Ishikawa (cell line): ENCODE measurements around the gene KNTC1.

Experiments
- CEBPB ChIP-seq: IDR thresholded peaks from 2 replicates; pipeline ENCODE4 v1.6.1; 2012
- CREB1 ChIP-seq: IDR thresholded peaks from 2 replicates; pipeline ENCODE4 v1.6.1; 2012; ENCODE audit warnings: low read depth
- EGR1 ChIP-seq: IDR thresholded peaks from 2 replicates; pipeline ENCODE4 v1.6.1; 2012
- EP300 ChIP-seq: IDR thresholded peaks from 2 replicates; pipeline ENCODE4 v1.6.1; 2012; ENCODE audit warnings: borderline replicate concordance
- FOXM1 ChIP-seq: IDR thresholded peaks from 2 replicates; pipeline ENCODE4 v1.6.1; 2012; ENCODE audit warnings: low read depth, borderline replicate concordance
- MAX ChIP-seq: IDR thresholded peaks from 2 replicates; pipeline ENCODE4 v1.6.1; 2012
- NFIC ChIP-seq: IDR thresholded peaks from 2 replicates; pipeline ENCODE4 v1.6.1; 2012
- RAD21 ChIP-seq: IDR thresholded peaks from 2 replicates; pipeline ENCODE4 v1.6.1; 2012; ENCODE audit warnings: low read depth
- REST ChIP-seq: IDR thresholded peaks from 2 replicates; pipeline ENCODE4 v1.6.1; 2012; ENCODE audit warnings: low read depth, mild to moderate bottlenecking
- TAF1 ChIP-seq: IDR thresholded peaks from 2 replicates; pipeline ENCODE4 v1.6.1; 2012; ENCODE audit warnings: low read depth, mild to moderate bottlenecking
- TCF12 ChIP-seq: IDR thresholded peaks from 2 replicates; pipeline ENCODE4 v1.6.1; 2012; ENCODE audit warnings: low read depth
- TEAD4 ChIP-seq: IDR thresholded peaks from 2 replicates; pipeline ENCODE4 v1.6.1; 2012
- USF1 ChIP-seq: IDR thresholded peaks from 2 replicates; pipeline ENCODE4 v1.6.1; 2012
- YY1 ChIP-seq: IDR thresholded peaks from 2 replicates; pipeline ENCODE4 v1.6.1; 2012; ENCODE audit warnings: low read depth
- ZBTB7A ChIP-seq: IDR thresholded peaks from 2 replicates; pipeline ENCODE4 v1.6.1; 2012; ENCODE audit warnings: low read depth

Gene KNTC1

GRCh38 chr12:122515275-122515674, 11.8 kb upstream of the KNTC1 start:
- TF ChIP-seq TAF1 (no peak), CEBPB (no peak), TEAD4 (no peak), RAD21 (no peak), FOXM1 (no peak), CREB1 (no peak), NFIC (no peak), EP300 (no peak), EGR1 (no peak), ZBTB7A (no peak), MAX (no peak), TCF12 (no peak), YY1 (no peak), REST (no peak), USF1 (no peak)

- TF ChIP-seq RAD21 (no peak), YY1 (no peak), TCF12 (no peak), REST (no peak)
Measured at GRCh38 chr12:122516544-122517361, 10.3 kb upstream of the KNTC1 start.

- no peak for TF ChIP-seq ZBTB7A
- no peak for TF ChIP-seq CREB1
- no peak for TF ChIP-seq TAF1
- no peak for TF ChIP-seq USF1
- TF ChIP-seq EGR1 = no peak
- TF ChIP-seq EP300 = no peak
- no peak for TF ChIP-seq REST
Measured at GRCh38 chr12:122517877-122518276, 9.2 kb upstream of the KNTC1 start.

- TF ChIP-seq EP300 (no peak), ZBTB7A (no peak), YY1 (no peak), REST (no peak), TAF1 (no peak), CREB1 (no peak), CEBPB (no peak), TCF12 (no peak), TEAD4 (no peak), RAD21 (no peak), NFIC (no peak), MAX (no peak), USF1 (no peak)
Measured at GRCh38 chr12:122518908-122519307, 8.1 kb upstream of the KNTC1 start.
